Lung (tissue), 12 donors: ENCODE measurements around the gene STXBP3. TPM values are rescaled to one million over a fixed set of nuclear protein-coding genes. Genes with fewer than 3 reads are reported as not detected.

Experiments
- ATAC-seq: fragments of 200-7000 bp; cut with Tn5 transposase; one replicate; pipeline ENCODE4 v1.9.1; 2020; ENCODE audit warnings: moderate number of reproducible peaks; ENCODE audit not compliant: insufficient read depth, low FRiP score
- DNase-seq, 3 donors: peaks; one replicate each; pipeline ENCODE4 v3.0.0-alpha.2; 2013 to 2017
- H3K27ac ChIP-seq, 2 donors: one replicate each; pipeline ENCODE4 v1.5.1; 2013; ENCODE audit warnings: mild to moderate bottlenecking in 2 of 2, moderate library complexity in 2 of 2, control low read depth in 1 of 2, inconsistent platforms in 1 of 2, low read depth in 1 of 2, low read length in 1 of 2
- H3K27me3 ChIP-seq, 3 donors: one replicate each; pipeline ENCODE4 v1.5.1; 2013; ENCODE audit warnings: low read length in 2 of 3; ENCODE audit not compliant: control insufficient read depth in 3 of 3, insufficient read depth in 3 of 3
- H3K36me3 ChIP-seq, 4 donors: one replicate each; pipeline ENCODE4 v1.5.1; 2013; ENCODE audit warnings: low read length in 4 of 4, mild to moderate bottlenecking in 1 of 4, moderate library complexity in 1 of 4; ENCODE audit not compliant: control insufficient read depth in 4 of 4, insufficient read depth in 4 of 4
- H3K4me1 ChIP-seq, 5 donors: one replicate each; pipeline ENCODE4 v1.5.1; 2013; ENCODE audit warnings: low read length in 5 of 5, mild to moderate bottlenecking in 2 of 5, moderate library complexity in 1 of 5; ENCODE audit not compliant: control insufficient read depth in 5 of 5, insufficient read depth in 5 of 5
- H3K4me3 ChIP-seq: one replicate; pipeline ENCODE4 v1.5.1; 2013; ENCODE audit warnings: mild to moderate bottlenecking, control low read depth, moderate library complexity
- H3K9ac ChIP-seq, 2 donors: one replicate each; pipeline ENCODE4 v1.5.1; 2013; ENCODE audit warnings: low read length in 2 of 2, control low read depth in 1 of 2; ENCODE audit not compliant: insufficient read depth in 1 of 2
- H3K9me3 ChIP-seq, 4 donors: one replicate each; pipeline ENCODE4 v1.5.1; 2013; ENCODE audit warnings: low read length in 3 of 4, mild to moderate bottlenecking in 1 of 4, moderate library complexity in 1 of 4; ENCODE audit not compliant: control insufficient read depth in 4 of 4, insufficient read depth in 3 of 4
- CTCF ChIP-seq: IDR thresholded peaks from 2 replicates; pipeline ENCODE4 v1.5.1; 2012; ENCODE audit warnings: mild to moderate bottlenecking; ENCODE audit errors: control extremely low read depth, extremely low read depth
- WGBS, 2 donors: extraction: QIAGEN DNeasy Blood & Tissue Kit; methylation state at CpG; one replicate each; pipeline ENCODE4 v1.1.7; 2013; 5-methylcytosine and 5-hydroxymethylcytosine counted together
- polyA plus RNA-seq, 2 donors: library from polyadenylated mRNA; stranded (reverse); fragments of 200-250 nt; gene quantifications; one replicate each; pipeline ENCODE4 v1.2.1, GENCODE V29; 2013
- total RNA-seq, 2 donors: library from RNA; depleted of rRNA in 1 of 2; stranded (reverse); fragments of >200 nt in 1 of 2; gene quantifications; one replicate each; pipeline ENCODE4 v1.2.1, GENCODE V29; 2014 to 2021
- donor health status: control.
- donor health status: control.
- donor health status: Bipolar disorder and iron deficiency.
- donor health status: healthy.
- donor health status: DM: yes; HTN: yes; CAD: no.

The STXBP3 gene
- total and polyA plus RNA-seq, 4 donors, result 33.6 to 83.6 (median 40.0) TPM

GRCh38 chr1:108747171-108747850, 837 bp downstream of the STXBP3 start:
- Histone ChIP-seq H3K27me3 (no peaks in the 10 kb centered on the region), H3K9ac (peak overlapping the region; percentile 86 to 93), H3K36me3 (peaks cover 0 to 3% (median under 1%) of the 10 kb centered on the region in 4 donors), H3K27ac (peak overlapping the region; percentile 99), H3K4me3 (peak overlapping the region; percentile 81), H3K9me3 (no peaks in the 10 kb centered on the region), H3K4me1 (peaks cover 0 to 8% (median 4%) of the 10 kb centered on the region in 5 donors)
- DNase-seq, result peak; percentile 87 to 92 (median 89)
- TF ChIP-seq CTCF, result no peak
- WGBS, 2 donors, result 0 to 1% methylated on average over 15 of the region's 15 CpGs
- ATAC-seq, result peak; percentile 83

- no peak overlapping the region for H3K4me3 ChIP-seq
These were observed 1.4 kb downstream of the STXBP3 start for GRCh38 chr1:108747898-108748297.

GRCh38 chr1:108749081-108749480, 2.6 kb downstream of the STXBP3 start:
- DNase-seq (no peak), ATAC-seq (no peak)
- H3K27ac ChIP-seq, result no peak overlapping the region
- peaks cover 3 to 11% (median 5%) of the 10 kb centered on the region in 4 donors for H3K36me3 ChIP-seq
- no peak overlapping the region for H3K4me3 ChIP-seq
- H3K9me3 ChIP-seq, result no peaks in the 10 kb centered on the region
- H3K27me3 ChIP-seq, result no peaks in the 10 kb centered on the region
- no peak for TF ChIP-seq CTCF
- no peak overlapping the region for H3K9ac ChIP-seq
- 86 to 89% methylated on average over 4 of the region's 4 CpGs for whole genome bisulfite sequencing, 2 donors
- H3K4me1 ChIP-seq, result peaks cover 0 to 8% (median 4%) of the 10 kb centered on the region in 5 donors

More at GRCh38 chr1:108747898-108748297, 1.4 kb downstream of the STXBP3 start:
- Histone ChIP-seq H3K36me3 (peaks cover 0 to 6% (median 3%) of the 10 kb centered on the region in 4 donors), H3K27ac (no peak overlapping the region), H3K9me3 (no peaks in the 10 kb centered on the region), H3K9ac (peak overlapping the region in 1 of 2 donors; percentile 93), H3K27me3 (no peaks in the 10 kb centered on the region), H3K4me1 (peaks cover 0 to 8% (median 4%) of the 10 kb centered on the region in 5 donors)
- no peak for DNase-seq
- no peak for ATAC-seq
- no peak for TF ChIP-seq CTCF
- WGBS, 2 donors, result 45 to 71% methylated on average over 3 of the region's 3 CpGs
